GM23338 (cell line): ENCODE results near the gene CD2AP. TPM values are rescaled to one million over a fixed set of nuclear protein-coding genes. Genes with fewer than 3 reads are reported as not detected.
A peak's percentile ranks its signal among the peaks of the same experiment; 100 is the strongest.
"Not testable (repeated sequence)": the region's sequence is repeated elsewhere in the genome, so short reads cannot be mapped to it uniquely, and the experiment has no call there.

Source experiments
- ATAC-seq: fragments of 200-7000 bp; cut with Tn5 transposase; 3 replicates; pipeline ENCODE4 v1.9.1; 2020
- DNase-seq: peaks from one replicate; pipeline ENCODE4 v3.0.0-alpha.2; 2015; ENCODE audit warnings: low spot score
- H2AFZ ChIP-seq: fragments of 200-600 bp; sonication (generic); 2 replicates; pipeline ENCODE4 v1.8.0; 2016; ENCODE audit warnings: antibody characterized with exemption, mild to moderate bottlenecking, moderate library complexity
- H3F3A ChIP-seq: fragments of 200-600 bp; sonication (generic); replicated peaks from 2 replicates; pipeline ENCODE4 v1.8.0; 2017; ENCODE audit warnings: antibody characterized with exemption, mixed run types, low read depth
- H3K27ac ChIP-seq: fragments of 200-600 bp; sonication (generic); 2 replicates; pipeline ENCODE4 v1.6.1; 2016; ENCODE audit warnings: low read depth
- H3K27me3 ChIP-seq: fragments of 200-600 bp; sonication (generic); 2 replicates; pipeline ENCODE4 v1.8.0; 2016; ENCODE audit warnings: mild to moderate bottlenecking, mixed run types, moderate library complexity; ENCODE audit not compliant: insufficient read depth
- H3K36me3 ChIP-seq: fragments of 200-600 bp; sonication (generic); 2 replicates; pipeline ENCODE4 v1.8.0; 2016; ENCODE audit warnings: mild to moderate bottlenecking; ENCODE audit not compliant: insufficient read depth
- H3K4me1 ChIP-seq: fragments of 200-600 bp; sonication (generic); 2 replicates; pipeline ENCODE4 v1.8.0; 2016; ENCODE audit warnings: mild to moderate bottlenecking, moderate library complexity; ENCODE audit not compliant: insufficient read depth
- H3K4me2 ChIP-seq: fragments of 200-600 bp; sonication (generic); 2 replicates; pipeline ENCODE4 v1.7.1; 2017; ENCODE audit warnings: mixed run types
- H3K4me3 ChIP-seq: fragments of 200-600 bp; sonication (generic); 2 replicates; pipeline ENCODE4 v1.6.1; 2016; ENCODE audit warnings: mixed run types
- H3K79me2 ChIP-seq: fragments of 200-600 bp; sonication (generic); replicated peaks from 2 replicates; pipeline ENCODE4 v1.8.0; 2017; ENCODE audit warnings: mild to moderate bottlenecking; ENCODE audit not compliant: insufficient read depth
- H3K9me2 ChIP-seq: fragments of 200-600 bp; sonication (generic); 2 replicates; pipeline ENCODE4 v1.8.0; 2017; ENCODE audit not compliant: insufficient read depth
- H4K20me1 ChIP-seq: fragments of 200-600 bp; sonication (generic); replicated peaks from 2 replicates; pipeline ENCODE4 v1.8.0; 2017; ENCODE audit warnings: mild to moderate bottlenecking; ENCODE audit not compliant: insufficient read depth
- H3K27ac Mint-ChIP-seq: 2 replicates; pipeline ENCODE4 v1.8.0; 2020; ENCODE audit warnings: inconsistent platforms, mild to moderate bottlenecking, moderate library complexity, mixed read lengths
- H3K27me3 Mint-ChIP-seq: 3 replicates; pipeline ENCODE4 v1.8.0; 2022; ENCODE audit warnings: low read depth, mild to moderate bottlenecking, moderate library complexity, mixed read lengths, inconsistent platforms; ENCODE audit not compliant: insufficient read depth, poor library complexity
- H3K36me3 Mint-ChIP-seq: 3 replicates; pipeline ENCODE4 v1.8.0; 2021; ENCODE audit warnings: low read depth, mild to moderate bottlenecking, inconsistent platforms, moderate library complexity, mixed read lengths
- H3K4me1 Mint-ChIP-seq: 3 replicates; pipeline ENCODE4 v1.8.0; 2020; ENCODE audit warnings: mild to moderate bottlenecking, inconsistent platforms, mixed read lengths
- H3K4me3 Mint-ChIP-seq: 3 replicates; pipeline ENCODE4 v1.8.0; 2021; ENCODE audit warnings: moderate library complexity, mild to moderate bottlenecking, inconsistent platforms, mixed read lengths
- H3K9me3 Mint-ChIP-seq: 3 replicates; pipeline ENCODE4 v1.8.0; 2020; ENCODE audit warnings: moderate library complexity, mild to moderate bottlenecking, inconsistent platforms, mixed read lengths
- CREB1 ChIP-seq: fragments of 250-450 bp; sonication (Bioruptor Pico); IDR thresholded peaks from 2 replicates; pipeline ENCODE4 v1.5.0; 2020; ENCODE audit warnings: low read depth, mild to moderate bottlenecking, moderate library complexity
- EZH2 ChIP-seq: fragments of 200-600 bp; sonication (generic); IDR thresholded peaks from one replicate; pipeline ENCODE4 v1.8.0; 2017; ENCODE audit warnings: antibody characterized with exemption, mild to moderate bottlenecking, low read depth; ENCODE audit not compliant: unreplicated experiment
- EZH2phosphoT487 ChIP-seq: fragments of 200-600 bp; sonication (generic); IDR thresholded peaks from one replicate; pipeline ENCODE4 v1.8.1; 2018; ENCODE audit warnings: antibody characterized with exemption; ENCODE audit not compliant: unreplicated experiment
- JUNB ChIP-seq: IDR thresholded peaks from one replicate; pipeline ENCODE4 v1.6.1; 2016; ENCODE audit warnings: antibody characterized with exemption; ENCODE audit not compliant: unreplicated experiment
- NANOG ChIP-seq: IDR thresholded peaks from 2 replicates; pipeline ENCODE4 v1.6.1; 2016; ENCODE audit warnings: antibody characterized with exemption, borderline replicate concordance
- POLR2AphosphoS5 ChIP-seq: IDR thresholded peaks from 2 replicates; pipeline ENCODE4 v1.6.1; 2016; ENCODE audit warnings: antibody characterized with exemption, low read depth
- STAT1 ChIP-seq: IDR thresholded peaks from one replicate; pipeline ENCODE4 v1.6.1; 2016; ENCODE audit warnings: antibody characterized with exemption; ENCODE audit not compliant: unreplicated experiment
- ZNF114 ChIP-seq: fragments of 250-450 bp; sonication (Bioruptor Pico); IDR thresholded peaks from 2 replicates; pipeline ENCODE4 v1.5.0; 2020; ENCODE audit warnings: mild to moderate bottlenecking, moderate library complexity
- ZNF331 ChIP-seq: fragments of 250-450 bp; sonication (Bioruptor Pico); IDR thresholded peaks from 2 replicates; pipeline ENCODE4 v1.5.0; 2020; ENCODE audit warnings: low read depth, mild to moderate bottlenecking, moderate library complexity
- polyA plus RNA-seq: library from polyadenylated mRNA; unstranded; fragments of >200 nt; fragmentation: Nextera tagmentation; extraction: Ambion mirVana; gene quantifications from 2 replicates; pipeline ENCODE4 v1.2.1, GENCODE V29; 2016
- total RNA-seq: library from RNA; depleted of rRNA; stranded (reverse); fragments of >200 nt; shearing (Covaris generic); gene quantifications from 2 replicates; pipeline ENCODE4 v1.2.3, GENCODE V29; 2014
- TF ChIP-seq, protein P1 (sequence below), 2 experiments: fragments of 200-600 bp in 1 of 2; sonication (generic) in 1 of 2; conservative IDR thresholded peaks; 2 replicates each; pipeline versions ENCODE4 v1.5.1 to v1.6.1; 2016 to 2017; ENCODE audit warnings: antibody characterized with exemption in 2 of 2, low read depth in 2 of 2, mild to moderate bottlenecking in 2 of 2, moderate library complexity in 1 of 2
- TF ChIP-seq, protein P2 (sequence below): IDR thresholded peaks from one replicate; pipeline ENCODE4 v1.6.1; 2018; ENCODE audit warnings: antibody characterized with exemption; ENCODE audit not compliant: unreplicated experiment
- TF ChIP-seq, protein P3 (sequence below): IDR thresholded peaks from 2 replicates; pipeline ENCODE4 v1.6.1; 2016; ENCODE audit warnings: antibody characterized with exemption

CD2AP gene
- total and polyA plus RNA-seq, 2 experiments from 2014 or later: 38.0 to 93.2 TPM

DNA sequence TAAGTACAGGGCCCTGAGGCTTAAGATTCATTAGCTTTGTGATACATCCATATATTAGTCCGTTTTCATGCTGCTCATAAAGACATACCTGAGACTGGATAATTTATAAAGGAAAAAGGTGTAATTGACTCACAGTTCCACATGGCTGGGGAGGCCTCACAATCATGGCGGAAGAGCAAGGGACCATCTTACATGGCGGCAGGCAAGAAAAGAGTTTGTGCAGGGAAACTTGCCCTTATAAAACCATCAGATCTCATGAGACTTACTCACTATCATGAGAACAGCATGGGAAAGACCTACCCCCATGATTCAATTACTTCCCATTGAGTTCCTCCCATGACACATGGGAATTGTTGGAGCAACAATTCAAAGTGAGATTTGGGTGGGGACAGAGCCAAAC, 32.6 kb upstream of the CD2AP start:
- H3K27me3 Mint-ChIP-seq, H3K4me2 ChIP-seq, ATAC-seq, H3K4me1 ChIP-seq, H3K27ac Mint-ChIP-seq, H3K9me2 ChIP-seq, H3F3A ChIP-seq, H3K79me2 ChIP-seq, DNase-seq, H3K36me3 ChIP-seq, H3K27ac ChIP-seq, H3K4me3 ChIP-seq, H2AFZ ChIP-seq, H3K27me3 ChIP-seq, H4K20me1 ChIP-seq, H3K4me3 Mint-ChIP-seq, H3K4me1 Mint-ChIP-seq: not testable (repeated sequence)
- Mint-ChIP-seq H3K9me3 (peaks cover 19% of the 10 kb centered on the region), H3K36me3 (peaks cover 14% of the 10 kb centered on the region; the same call in 2 of the 3 replicates)

DNA sequence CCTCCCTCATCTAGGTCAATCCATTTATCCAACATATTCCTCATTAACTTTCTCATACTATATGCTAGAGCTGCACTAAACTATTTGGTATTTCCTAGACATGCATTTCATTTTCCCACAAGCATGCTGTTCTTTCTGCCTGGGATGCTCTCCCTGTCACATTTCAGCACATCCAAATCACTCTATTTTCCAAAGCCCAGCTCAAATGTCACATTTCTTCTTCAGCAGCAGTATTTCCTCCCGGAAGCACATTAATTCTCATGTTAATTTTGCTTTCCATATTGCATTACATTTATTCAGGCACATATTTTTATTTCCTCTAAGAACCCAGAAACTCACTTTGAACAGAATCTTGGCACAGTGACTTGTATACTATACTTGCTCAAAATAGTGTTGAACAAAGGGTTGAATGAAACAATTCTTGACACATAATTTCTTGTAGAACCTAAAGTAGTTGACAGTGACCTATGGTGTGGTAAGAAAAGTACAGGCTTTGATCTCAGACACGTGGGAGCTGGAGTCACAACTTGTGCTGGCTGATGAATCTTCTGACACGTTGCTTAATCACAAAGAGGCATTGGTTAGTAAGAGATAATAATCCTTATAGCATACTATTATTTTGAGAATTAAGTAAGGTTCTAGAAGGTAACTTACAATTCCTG, 30.8 kb upstream of the CD2AP start:
- Histone ChIP-seq H3K9me2 (no peaks in the 10 kb centered on the region), H3K27me3 (no peaks in the 10 kb centered on the region), H3F3A (no peaks in the 10 kb centered on the region), H4K20me1 (no peaks in the 10 kb centered on the region), H3K4me3 (no peak overlapping the region), H2AFZ (0 out of 2 replicates have a peak overlapping the region, but pooled peaks have one; percentile 11), H3K4me2 (no peak overlapping the region), H3K36me3 (no peaks in the 10 kb centered on the region), H3K27ac (no peak overlapping the region), H3K79me2 (no peaks in the 10 kb centered on the region), H3K4me1 (peaks cover 8% of the 10 kb centered on the region)
- Mint-ChIP-seq H3K36me3 (peaks cover 14% of the 10 kb centered on the region; the same call in 2 of the 3 replicates), H3K27me3 (no peaks in the 10 kb centered on the region), H3K4me1 (peaks cover 7% of the 10 kb centered on the region; the same call in 2 of the 3 replicates), H3K4me3 (no peak overlapping the region), H3K9me3 (peaks cover 19% of the 10 kb centered on the region), H3K27ac (no peak overlapping the region)
- TF ChIP-seq ZNF331 (CRISPR knock-in tag): no peak
- TF ChIP-seq CREB1 (CRISPR knock-in tag): no peak
- TF ChIP-seq STAT1: no peak
- no peak for TF ChIP-seq EZH2
- DNase-seq: no peak
- no peak for ATAC-seq

DNA sequence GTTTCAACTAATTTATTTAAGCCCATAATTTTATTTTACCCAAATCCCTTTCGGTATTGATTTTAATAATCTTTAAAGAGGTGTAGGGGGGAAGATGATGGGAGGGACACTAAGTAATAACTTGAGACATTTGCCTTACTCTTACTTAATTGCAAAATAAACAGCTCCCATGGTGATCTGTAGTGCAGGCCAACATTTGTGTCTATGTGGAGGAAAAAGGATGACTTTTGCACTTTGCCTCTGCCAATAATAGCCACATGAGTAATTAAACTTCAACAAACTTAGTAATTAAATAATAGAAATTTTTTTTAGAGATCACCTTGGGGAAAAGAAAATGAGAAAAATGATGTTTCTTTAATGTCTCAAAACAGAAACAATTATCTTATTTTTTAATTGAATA, 29.9 kb upstream of the CD2AP start:
- Histone ChIP-seq H3K9me2 (no peaks in the 10 kb centered on the region), H3K36me3 (no peaks in the 10 kb centered on the region), H2AFZ (no peak overlapping the region), H3K79me2 (no peaks in the 10 kb centered on the region), H3F3A (no peaks in the 10 kb centered on the region), H3K4me2 (no peak overlapping the region), H4K20me1 (no peaks in the 10 kb centered on the region), H3K27ac (no peak overlapping the region), H3K4me3 (no peak overlapping the region), H3K4me1 (peaks cover 8% of the 10 kb centered on the region), H3K27me3 (no peaks in the 10 kb centered on the region)
- H3K27ac Mint-ChIP-seq: no peak overlapping the region
- no peak for DNase-seq
- no peaks in the 10 kb centered on the region for H3K27me3 Mint-ChIP-seq
- H3K36me3 Mint-ChIP-seq: peaks cover 14% of the 10 kb centered on the region; the same call in 2 of the 3 replicates
- H3K4me3 Mint-ChIP-seq: no peak overlapping the region
- H3K4me1 Mint-ChIP-seq: peaks cover 7% of the 10 kb centered on the region; the same call in 2 of the 3 replicates
- peaks cover 19% of the 10 kb centered on the region for H3K9me3 Mint-ChIP-seq
- ATAC-seq: no peak
- no peak for TF ChIP-seq CREB1 (CRISPR knock-in tag)
- TF ChIP-seq POLR2AphosphoS5: no peak
- TF ChIP-seq JUNB: no peak
- TF ChIP-seq NANOG: no peak
- TF ChIP-seq, protein P1, sequence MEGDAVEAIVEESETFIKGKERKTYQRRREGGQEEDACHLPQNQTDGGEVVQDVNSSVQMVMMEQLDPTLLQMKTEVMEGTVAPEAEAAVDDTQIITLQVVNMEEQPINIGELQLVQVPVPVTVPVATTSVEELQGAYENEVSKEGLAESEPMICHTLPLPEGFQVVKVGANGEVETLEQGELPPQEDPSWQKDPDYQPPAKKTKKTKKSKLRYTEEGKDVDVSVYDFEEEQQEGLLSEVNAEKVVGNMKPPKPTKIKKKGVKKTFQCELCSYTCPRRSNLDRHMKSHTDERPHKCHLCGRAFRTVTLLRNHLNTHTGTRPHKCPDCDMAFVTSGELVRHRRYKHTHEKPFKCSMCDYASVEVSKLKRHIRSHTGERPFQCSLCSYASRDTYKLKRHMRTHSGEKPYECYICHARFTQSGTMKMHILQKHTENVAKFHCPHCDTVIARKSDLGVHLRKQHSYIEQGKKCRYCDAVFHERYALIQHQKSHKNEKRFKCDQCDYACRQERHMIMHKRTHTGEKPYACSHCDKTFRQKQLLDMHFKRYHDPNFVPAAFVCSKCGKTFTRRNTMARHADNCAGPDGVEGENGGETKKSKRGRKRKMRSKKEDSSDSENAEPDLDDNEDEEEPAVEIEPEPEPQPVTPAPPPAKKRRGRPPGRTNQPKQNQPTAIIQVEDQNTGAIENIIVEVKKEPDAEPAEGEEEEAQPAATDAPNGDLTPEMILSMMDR (conservative IDR thresholded peaks at IDR 0.05; ENCODE audit: low read depth in 2 of 2): no peak
- no peak for TF ChIP-seq STAT1
- no peak for TF ChIP-seq ZNF331 (CRISPR knock-in tag)
- TF ChIP-seq EZH2phosphoT487: no peak
- TF ChIP-seq ZNF114: no peak
- no peak for TF ChIP-seq EZH2
- TF ChIP-seq, protein P2, sequence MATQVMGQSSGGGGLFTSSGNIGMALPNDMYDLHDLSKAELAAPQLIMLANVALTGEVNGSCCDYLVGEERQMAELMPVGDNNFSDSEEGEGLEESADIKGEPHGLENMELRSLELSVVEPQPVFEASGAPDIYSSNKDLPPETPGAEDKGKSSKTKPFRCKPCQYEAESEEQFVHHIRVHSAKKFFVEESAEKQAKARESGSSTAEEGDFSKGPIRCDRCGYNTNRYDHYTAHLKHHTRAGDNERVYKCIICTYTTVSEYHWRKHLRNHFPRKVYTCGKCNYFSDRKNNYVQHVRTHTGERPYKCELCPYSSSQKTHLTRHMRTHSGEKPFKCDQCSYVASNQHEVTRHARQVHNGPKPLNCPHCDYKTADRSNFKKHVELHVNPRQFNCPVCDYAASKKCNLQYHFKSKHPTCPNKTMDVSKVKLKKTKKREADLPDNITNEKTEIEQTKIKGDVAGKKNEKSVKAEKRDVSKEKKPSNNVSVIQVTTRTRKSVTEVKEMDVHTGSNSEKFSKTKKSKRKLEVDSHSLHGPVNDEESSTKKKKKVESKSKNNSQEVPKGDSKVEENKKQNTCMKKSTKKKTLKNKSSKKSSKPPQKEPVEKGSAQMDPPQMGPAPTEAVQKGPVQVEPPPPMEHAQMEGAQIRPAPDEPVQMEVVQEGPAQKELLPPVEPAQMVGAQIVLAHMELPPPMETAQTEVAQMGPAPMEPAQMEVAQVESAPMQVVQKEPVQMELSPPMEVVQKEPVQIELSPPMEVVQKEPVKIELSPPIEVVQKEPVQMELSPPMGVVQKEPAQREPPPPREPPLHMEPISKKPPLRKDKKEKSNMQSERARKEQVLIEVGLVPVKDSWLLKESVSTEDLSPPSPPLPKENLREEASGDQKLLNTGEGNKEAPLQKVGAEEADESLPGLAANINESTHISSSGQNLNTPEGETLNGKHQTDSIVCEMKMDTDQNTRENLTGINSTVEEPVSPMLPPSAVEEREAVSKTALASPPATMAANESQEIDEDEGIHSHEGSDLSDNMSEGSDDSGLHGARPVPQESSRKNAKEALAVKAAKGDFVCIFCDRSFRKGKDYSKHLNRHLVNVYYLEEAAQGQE: no peak
- TF ChIP-seq, protein P3, sequence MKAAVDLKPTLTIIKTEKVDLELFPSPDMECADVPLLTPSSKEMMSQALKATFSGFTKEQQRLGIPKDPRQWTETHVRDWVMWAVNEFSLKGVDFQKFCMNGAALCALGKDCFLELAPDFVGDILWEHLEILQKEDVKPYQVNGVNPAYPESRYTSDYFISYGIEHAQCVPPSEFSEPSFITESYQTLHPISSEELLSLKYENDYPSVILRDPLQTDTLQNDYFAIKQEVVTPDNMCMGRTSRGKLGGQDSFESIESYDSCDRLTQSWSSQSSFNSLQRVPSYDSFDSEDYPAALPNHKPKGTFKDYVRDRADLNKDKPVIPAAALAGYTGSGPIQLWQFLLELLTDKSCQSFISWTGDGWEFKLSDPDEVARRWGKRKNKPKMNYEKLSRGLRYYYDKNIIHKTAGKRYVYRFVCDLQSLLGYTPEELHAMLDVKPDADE: no peak
